A673 (cell line): ENCODE measurements around the gene OSBPL3.

Experiments
- CTCF ChIP-seq: fragments of 300-800, 200-600 bp; sonication (generic); conservative IDR thresholded peaks from 2 replicates; pipeline ENCODE4 v1.5.1; 2017; ENCODE audit warnings: low read depth, mild to moderate bottlenecking, antibody characterized with exemption, low read length, moderate library complexity, mixed read lengths
- EZH2 ChIP-seq: fragments of 200-600 bp; sonication (generic); IDR thresholded peaks from 2 replicates; pipeline ENCODE4 v1.6.1; 2017; ENCODE audit warnings: borderline replicate concordance, low read depth, mild to moderate bottlenecking, mixed read lengths, antibody characterized with exemption, low read length; ENCODE audit not compliant: poor library complexity, severe bottlenecking

- TF ChIP-seq CTCF: no peak
- no peak for TF ChIP-seq EZH2
Observed at GRCh38 chr7:24750441-24751055, 229.4 kb downstream of the OSBPL3 start.
